ELR (cell line): ENCODE results near the gene STRA8.

Source experiments
- DNase-seq: peaks from one replicate; pipeline ENCODE4 v3.0.0-alpha.2; 2015; ENCODE audit warnings: low read depth

Gene STRA8

DNA sequence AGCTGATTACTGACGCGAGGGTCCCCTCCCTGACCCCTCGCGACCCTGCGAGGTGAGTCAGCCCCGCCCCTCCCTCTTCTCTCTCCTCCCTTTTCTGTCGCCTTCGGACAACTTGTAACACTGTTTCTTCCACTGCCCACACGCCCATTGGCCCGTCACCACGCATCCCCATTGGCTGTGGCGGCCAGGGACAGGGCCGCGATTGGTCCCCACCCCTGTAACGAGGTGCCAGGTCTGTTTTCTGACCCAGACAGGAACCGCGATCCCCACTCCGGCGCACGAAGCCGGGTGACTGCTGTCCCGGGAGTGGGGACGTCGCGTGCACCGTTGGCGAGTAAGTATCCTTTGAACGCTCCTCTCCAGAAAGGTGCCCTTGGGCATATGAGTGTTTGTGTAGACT is at the start of gene STRA8:
Gene STRA8, plus strand, starts transcription at position 269 of the 400 bp plus-strand sequence. CDS start 6,687 bp downstream, outside the sequence.
- no peak for DNase-seq

- no peak for DNase-seq
These were observed 49.3 kb upstream of the STRA8 start for GRCh38 chr7:135184254-135184841.

- no peak for DNase-seq
These were observed 48.0 kb upstream of the STRA8 start for GRCh38 chr7:135185471-135186260.

GRCh38 chr7:135186261-135186540 is 47.4 kb upstream of the STRA8 start:
- no peak for DNase-seq

- no peak for DNase-seq
These were observed 46.8 kb upstream of the STRA8 start for GRCh38 chr7:135186841-135187253.

GRCh38 chr7:135188298-135188984 is 45.2 kb upstream of the STRA8 start:
- no peak for DNase-seq

GRCh38 chr7:135189221-135189662 is 44.4 kb upstream of the STRA8 start:
- no peak for DNase-seq

- DNase-seq = no peak
These were observed 43.7 kb upstream of the STRA8 start for GRCh38 chr7:135189961-135190360.

GRCh38 chr7:135190703-135191102 is 42.9 kb upstream of the STRA8 start:
- no peak for DNase-seq

DNA sequence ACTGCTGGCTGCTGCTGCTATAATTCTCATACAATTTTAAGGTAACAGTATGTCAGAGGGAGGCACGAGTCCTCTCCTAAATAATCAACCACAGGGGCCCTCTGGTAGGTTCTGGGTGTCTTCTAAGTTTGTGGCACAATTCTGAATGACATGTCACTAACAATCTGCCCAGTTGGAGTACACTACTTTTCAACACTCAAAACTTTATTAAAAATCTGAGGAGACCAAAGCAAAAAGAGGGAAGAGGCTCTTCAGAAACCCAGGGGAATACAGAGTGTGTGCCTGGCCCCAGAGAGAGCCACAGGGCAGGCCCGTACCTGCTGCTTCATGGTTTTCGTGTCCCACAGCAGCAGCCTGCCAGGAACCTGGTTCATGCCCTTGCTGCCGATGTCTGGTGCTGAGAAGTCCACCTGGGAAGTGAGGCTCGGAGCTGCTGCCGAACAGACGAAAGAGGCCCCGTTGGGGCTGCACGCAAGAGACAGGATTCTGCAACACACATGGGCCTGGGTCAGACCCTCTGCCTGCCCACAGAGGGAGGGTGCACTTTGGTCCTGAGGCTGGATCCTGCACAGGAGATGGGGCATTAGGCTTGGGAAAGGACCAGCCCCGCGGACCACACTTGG is 40.6 kb upstream of the STRA8 start:
- DNase-seq = no peak

- DNase-seq = peak; percentile 89
These were observed 40.0 kb upstream of the STRA8 start for GRCh38 chr7:135193615-135194081.

DNA sequence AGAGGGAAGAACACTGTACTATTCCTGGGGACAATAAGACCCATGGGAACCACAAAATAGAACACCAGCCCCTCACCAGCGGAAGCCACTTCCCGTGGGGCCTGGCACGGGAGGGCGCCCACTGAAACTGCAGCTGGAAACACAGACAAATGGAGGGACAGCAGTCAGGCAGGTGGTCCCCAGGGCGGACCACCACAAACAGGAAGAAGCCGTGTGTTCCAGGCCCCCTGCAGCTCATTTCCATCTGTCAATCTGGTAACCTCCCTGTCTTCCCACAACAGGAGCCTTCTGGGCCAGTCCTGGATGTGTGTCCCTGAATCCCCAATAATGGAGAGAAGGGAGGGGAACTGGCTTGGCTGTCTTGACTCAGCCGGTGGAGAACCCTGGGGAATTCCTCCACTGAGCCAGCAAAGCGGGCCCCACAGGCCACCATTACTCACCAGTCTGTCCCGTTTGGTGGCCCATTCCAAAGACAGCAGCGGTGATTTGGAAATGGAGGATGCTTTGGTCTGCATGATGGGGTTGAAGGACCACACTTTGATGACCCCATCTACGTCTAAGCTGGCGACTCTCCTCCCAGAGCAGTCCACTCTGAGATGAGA is 39.0 kb upstream of the STRA8 start:
- DNase-seq = peak; percentile 52

- no peak for DNase-seq
These were observed 38.5 kb upstream of the STRA8 start for GRCh38 chr7:135195156-135195555.

- DNase-seq = no peak
These were observed 37.5 kb upstream of the STRA8 start for GRCh38 chr7:135195968-135196629.

GRCh38 chr7:135197343-135197742 is 36.3 kb upstream of the STRA8 start:
- no peak for DNase-seq

- DNase-seq = peak; percentile 72
These were observed 35.6 kb upstream of the STRA8 start for GRCh38 chr7:135197906-135198655.

GRCh38 chr7:135199439-135199838 is 34.2 kb upstream of the STRA8 start:
- no peak for DNase-seq

GRCh38 chr7:135200821-135201331 is 32.8 kb upstream of the STRA8 start:
- DNase-seq = no peak

GRCh38 chr7:135201350-135201749 is 32.3 kb upstream of the STRA8 start:
- no peak for DNase-seq

- DNase-seq = peak; percentile 76
These were observed 29.3 kb upstream of the STRA8 start for GRCh38 chr7:135204341-135204749.

DNA sequence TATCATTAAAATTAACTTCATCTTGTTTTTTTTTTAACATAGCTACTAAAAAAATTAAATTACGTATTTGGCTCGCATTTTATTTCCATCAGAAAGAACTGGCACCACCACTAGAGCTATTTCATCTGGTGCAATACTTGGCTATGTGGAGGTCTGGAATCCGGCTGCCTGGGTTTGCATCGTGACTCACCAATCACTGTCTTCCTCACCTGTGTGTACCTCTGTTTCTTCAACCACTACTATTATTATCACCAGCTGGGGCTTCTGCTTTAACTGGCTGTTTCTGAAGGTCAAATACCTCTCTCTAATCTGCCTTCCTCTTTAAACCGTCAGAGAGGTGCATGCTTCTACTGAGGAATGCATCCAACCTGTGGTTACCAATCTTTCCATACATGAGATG is 28.8 kb upstream of the STRA8 start:
- no peak for DNase-seq
